HG03139 (cell line): ENCODE data around the gene NIP7.
"Not testable (repeated sequence)": the region's sequence is repeated elsewhere in the genome, so short reads cannot be mapped to it uniquely, and the experiment has no call there.

ENCODE experiments used
- ATAC-seq: cut with Tn5 transposase; IDR thresholded peaks from one replicate; pipeline ENCODE4 v1.9.1; 2021; ENCODE audit not compliant: unreplicated experiment

NIP7 gene

GRCh38 chr16:69339289-69340094 is at the start of gene NIP7, which contains the start of gene COG8:
Gene NIP7 (plus strand): TSS chr16:69339772. CDS start chr16:69339830, 58 bp downstream.
Gene COG8 (minus strand): TSS chr16:69339564. CDS start chr16:69339552, 12 bp downstream.
- peak; percentile 83 for ATAC-seq

- not testable (repeated sequence) for ATAC-seq
These were observed 47.9 kb upstream of the NIP7 start for GRCh38 chr16:69291657-69292056.

DNA sequence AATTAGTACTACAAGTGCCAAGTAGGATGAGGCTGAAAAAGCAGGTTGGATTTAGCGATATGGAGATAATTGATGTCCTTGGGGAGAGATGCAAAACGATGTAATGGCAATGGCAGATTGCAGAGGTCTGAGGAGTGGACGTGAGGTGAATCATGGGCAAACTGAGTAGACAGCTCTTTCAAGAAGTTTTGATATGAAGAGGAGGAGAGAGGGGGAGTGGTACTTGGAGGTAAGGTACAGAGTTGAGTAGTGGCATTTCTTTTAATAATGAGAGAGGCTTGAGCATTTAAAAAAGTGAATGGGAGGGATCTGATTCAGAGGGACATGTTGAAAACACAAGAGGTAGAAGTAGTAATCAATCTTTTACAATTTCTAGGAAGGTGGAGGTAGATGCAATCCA is 46.2 kb upstream of the NIP7 start:
- no peak for ATAC-seq

GRCh38 chr16:69294051-69294450 is 45.5 kb upstream of the NIP7 start:
- no peak for ATAC-seq

GRCh38 chr16:69296771-69297170 is 42.8 kb upstream of the NIP7 start:
- ATAC-seq, result not testable (repeated sequence)

- no peak for ATAC-seq
These were observed 41.3 kb upstream of the NIP7 start for GRCh38 chr16:69298261-69298660.

DNA sequence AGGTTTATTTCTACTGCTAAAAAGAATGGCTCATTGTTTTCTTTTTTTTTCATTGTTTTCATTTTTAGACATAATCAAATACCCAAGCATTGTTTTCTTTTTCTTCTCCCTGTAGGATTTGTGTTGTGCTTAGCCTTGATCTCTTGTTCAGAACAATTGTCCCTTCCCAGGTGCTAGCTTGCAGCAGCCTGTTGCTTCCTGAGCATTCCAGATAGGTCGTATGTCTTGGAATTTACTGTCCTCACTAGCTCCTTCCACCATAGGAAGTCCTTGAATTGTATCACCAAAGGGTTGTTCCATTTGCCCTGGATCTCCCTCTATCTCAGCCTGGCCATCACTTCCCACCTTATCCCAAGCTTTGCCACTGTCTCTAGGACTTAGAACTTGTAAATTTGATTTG is 38.4 kb upstream of the NIP7 start:
- no peak for ATAC-seq

- no peak for ATAC-seq
These were observed 37.7 kb upstream of the NIP7 start for GRCh38 chr16:69301861-69302260.

DNA sequence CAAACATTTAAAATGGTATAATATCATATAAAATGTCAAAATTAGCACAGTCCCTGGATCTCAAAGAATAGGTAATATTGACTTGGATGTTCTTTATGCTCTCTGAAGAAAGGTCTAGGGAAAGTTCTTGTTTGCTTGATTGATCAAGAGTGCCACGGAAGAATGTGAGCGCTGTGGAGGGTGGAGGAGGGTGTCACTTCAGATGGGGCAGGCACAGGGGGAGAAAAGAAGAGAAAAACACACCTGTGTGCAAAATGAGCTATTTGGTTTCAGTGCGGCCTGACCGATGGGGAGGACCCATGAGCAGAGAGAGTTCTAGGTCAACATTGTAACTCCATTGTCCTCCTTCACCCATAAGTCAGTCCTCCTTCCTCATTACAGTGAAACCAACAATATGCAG is 37.3 kb upstream of the NIP7 start:
- ATAC-seq, result no peak

DNA sequence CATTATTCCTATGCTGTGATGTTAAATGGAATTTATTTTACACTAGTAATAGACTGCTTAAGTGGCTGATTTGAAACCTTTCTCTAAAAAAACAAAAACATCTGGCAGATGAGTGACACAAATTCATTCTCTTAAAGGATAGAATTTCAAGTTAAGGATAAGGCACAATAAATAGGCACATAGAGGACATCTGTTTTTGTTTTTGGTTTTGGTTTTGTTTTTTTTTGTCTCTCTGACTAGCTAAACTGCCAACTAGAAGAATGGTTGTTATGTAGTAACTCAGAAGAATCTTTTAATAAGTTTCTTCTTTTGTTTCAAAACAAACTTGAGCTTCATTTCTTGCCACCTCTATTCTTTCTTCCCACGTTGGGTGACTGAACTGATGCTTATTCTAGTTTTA is 33.5 kb upstream of the NIP7 start:
- ATAC-seq, result no peak

DNA sequence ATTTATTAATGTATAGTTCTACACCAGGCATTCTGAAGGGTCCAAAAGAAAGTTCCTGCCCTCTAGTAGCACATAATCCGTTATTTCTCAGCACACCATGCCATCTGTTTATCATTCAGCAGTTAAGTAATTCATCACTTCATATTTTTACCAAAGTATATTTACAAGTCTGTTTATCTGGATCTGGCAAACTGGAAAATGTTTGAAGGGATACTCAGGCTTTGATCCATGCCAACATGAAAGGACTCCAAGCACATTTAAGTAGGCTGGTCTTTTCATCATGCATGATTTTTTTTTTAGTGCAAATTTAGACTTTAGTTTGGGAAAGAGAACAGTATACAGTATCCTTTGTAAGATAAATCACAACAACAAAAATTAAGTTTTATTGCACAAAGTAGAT is 32.5 kb upstream of the NIP7 start:
- no peak for ATAC-seq

- no peak for ATAC-seq
These were observed 31.7 kb upstream of the NIP7 start for GRCh38 chr16:69307856-69308255.

DNA sequence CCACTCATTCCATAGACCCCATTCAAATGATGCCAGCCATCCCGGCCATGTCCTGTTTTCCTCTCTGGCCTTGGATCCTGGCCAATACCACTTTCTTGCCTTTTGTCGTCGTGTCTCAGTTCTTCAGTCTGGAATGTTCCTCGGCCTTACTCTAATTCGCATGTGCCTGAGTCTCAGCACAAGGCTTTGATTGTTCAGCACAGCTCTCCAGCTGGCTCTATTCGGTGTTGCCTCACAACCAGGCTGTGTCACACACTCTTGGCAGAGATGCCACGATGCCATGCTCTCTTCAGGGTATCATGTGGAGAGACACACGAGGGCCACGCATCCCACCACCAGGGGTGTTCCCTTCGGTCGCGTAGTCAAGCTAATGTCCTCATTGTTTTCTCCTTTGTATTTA is 30.3 kb upstream of the NIP7 start:
- ATAC-seq, result no peak

DNA sequence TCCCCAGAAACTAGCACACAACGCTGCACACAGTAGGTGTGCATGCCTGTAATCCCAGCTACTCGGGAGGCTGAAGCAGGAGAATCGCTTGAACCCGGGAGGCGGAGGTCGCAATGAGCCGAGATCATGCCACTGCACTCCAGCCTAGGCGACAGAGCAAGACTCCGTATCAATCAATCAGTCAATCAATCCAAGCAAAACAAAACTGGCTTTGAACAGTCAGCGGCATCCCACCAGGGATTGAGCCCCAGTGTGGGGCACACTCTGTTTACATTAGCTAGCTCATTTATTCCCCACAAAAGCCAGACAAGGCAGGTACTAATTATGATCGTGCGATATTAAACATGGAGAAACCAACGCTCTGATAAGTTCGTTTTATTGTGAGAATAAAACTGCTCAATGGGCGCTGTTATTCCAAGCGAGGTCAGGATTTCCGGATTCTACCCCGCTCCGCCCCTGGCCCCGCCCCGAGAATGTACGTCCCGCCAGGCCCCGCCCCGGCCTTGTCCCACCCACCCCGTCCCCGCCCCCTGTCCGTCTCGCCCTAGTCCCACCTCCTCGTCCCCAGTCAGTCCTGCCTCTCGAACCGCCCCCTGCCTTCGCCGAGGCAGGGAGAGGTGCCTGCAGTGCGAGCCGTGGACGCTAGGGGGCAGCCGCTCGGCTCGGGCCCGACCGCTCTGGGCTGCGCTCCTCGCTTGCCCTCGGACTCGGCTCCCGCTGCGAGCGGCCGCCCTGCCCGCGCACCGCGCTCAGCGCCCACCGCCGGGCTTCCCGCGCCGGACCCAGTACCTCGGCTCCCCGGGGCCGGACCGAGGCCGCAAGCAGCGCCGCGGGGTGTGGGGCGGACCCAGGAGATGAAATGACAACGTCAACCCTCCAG is 28.7 kb upstream of the NIP7 start, which contains the start of gene VPS4A:
VPS4A (plus strand) TSS at position 698 of the 880 bp plus-strand sequence; CDS start at position 860, 162 bp downstream.
- peak; percentile 90 for ATAC-seq

- ATAC-seq, result peak; percentile 39
These were observed 27.8 kb upstream of the NIP7 start for GRCh38 chr16:69311533-69312387.

- ATAC-seq, result no peak
These were observed 26.1 kb upstream of the NIP7 start for GRCh38 chr16:69313469-69313868.

GRCh38 chr16:69314534-69314933 is 25.0 kb upstream of the NIP7 start:
- no peak for ATAC-seq

DNA sequence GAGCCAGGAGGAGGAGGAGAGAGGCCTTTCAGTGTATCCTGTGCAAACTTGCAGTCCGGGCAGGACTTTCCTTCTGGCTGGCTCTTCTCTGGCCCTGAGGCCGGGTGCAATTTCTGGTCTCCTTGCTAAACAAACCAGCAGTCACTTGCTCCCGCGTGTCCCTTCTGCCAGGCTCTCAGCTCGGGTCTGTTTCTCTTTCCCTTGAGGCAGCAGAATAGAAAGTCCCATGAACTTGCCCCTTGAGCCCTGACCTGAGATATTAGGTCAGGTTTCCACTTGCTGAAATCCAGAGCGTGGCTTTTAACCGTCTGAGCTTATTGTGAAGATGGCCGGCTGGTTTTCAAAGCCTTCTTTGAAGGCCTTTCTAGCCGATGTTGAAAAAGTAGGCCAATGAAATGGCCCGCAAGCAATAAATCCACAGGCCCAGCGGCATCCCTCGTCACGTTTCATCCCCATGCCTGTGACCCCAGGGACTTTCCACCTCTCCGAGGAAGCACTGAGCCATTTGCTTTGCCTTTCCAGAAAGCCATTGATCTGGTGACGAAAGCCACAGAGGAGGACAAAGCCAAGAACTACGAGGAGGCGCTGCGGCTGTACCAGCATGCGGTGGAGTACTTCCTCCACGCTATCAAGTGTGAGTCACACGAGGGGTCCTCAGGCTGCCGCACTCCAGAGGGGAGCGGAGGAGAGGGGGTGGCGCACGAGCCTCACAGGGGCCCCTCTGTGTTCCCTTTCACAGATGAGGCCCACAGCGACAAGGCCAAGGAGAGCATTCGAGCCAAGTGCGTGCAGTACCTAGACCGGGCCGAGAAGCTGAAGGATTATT is 23.9 kb upstream of the NIP7 start:
- ATAC-seq, result no peak

GRCh38 chr16:69316595-69317034 is 23.0 kb upstream of the NIP7 start:
- no peak for ATAC-seq
